Measurements from ENCODE around the gene PLAGL1. TPM values are rescaled to one million over a fixed set of nuclear protein-coding genes. Genes with fewer than 3 reads are reported as not detected.

Gene PLAGL1
- total and polyA plus RNA-seq, 5 donors = 10.5 to 16.3 (median 15.2) TPM

DNA sequence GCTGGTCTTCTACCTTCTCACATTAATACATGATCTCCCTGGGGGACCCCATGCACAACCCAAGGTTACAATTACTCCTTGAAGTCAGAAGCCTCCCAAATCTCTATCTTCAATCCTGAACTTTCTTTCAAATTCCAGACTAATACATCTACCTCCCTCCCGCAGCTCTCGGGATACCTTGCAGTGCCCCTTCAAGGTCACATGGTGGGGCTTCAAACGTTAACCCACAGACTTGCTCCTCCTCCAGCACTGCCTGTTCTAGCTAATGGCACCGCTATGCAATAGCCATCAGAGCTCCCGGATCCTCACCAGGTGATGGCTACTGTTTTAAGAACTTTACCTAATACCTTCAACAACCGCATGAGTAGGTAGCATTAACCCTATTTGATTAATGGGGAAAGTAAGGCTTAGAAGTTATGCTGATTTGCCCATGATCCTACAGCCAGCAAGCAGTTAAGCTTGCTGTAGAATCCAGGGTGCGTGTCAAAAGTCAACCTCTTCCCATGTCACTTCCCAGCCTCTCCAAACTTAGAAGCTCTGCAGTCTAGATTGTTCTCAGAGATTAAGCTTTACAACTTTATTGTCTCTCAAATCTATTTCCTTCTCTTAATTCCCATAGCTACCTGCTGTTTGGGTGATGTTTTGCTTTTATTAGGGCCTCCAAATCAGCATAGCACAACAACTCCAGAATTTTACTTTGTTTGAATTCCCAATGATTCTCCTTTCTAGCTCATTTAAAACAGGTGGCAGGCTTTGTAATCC lies 44.7 kb downstream of the PLAGL1 start:
- no peaks in the 10 kb centered on the region for H3K27me3 ChIP-seq (ENCODE audit: control insufficient read depth, insufficient read depth)
- intact Hi-C loops (cut with DNase I) = no loop called here
- no peak for DNase-seq
- H3K27ac ChIP-seq (ENCODE audit: low read length) = no peak overlapping the region
- H3K9me3 ChIP-seq (ENCODE audit: control insufficient read depth, low read length) = no peaks in the 10 kb centered on the region
- H3K4me3 ChIP-seq (ENCODE audit: low read length) = no peak overlapping the region
- no peak for ATAC-seq
- peaks cover 9% of the 10 kb centered on the region for H3K4me1 ChIP-seq (ENCODE audit: control insufficient read depth, insufficient read depth, low read length)
- 59% methylated on average over 7 of the region's 7 CpGs for WGBS

DNA sequence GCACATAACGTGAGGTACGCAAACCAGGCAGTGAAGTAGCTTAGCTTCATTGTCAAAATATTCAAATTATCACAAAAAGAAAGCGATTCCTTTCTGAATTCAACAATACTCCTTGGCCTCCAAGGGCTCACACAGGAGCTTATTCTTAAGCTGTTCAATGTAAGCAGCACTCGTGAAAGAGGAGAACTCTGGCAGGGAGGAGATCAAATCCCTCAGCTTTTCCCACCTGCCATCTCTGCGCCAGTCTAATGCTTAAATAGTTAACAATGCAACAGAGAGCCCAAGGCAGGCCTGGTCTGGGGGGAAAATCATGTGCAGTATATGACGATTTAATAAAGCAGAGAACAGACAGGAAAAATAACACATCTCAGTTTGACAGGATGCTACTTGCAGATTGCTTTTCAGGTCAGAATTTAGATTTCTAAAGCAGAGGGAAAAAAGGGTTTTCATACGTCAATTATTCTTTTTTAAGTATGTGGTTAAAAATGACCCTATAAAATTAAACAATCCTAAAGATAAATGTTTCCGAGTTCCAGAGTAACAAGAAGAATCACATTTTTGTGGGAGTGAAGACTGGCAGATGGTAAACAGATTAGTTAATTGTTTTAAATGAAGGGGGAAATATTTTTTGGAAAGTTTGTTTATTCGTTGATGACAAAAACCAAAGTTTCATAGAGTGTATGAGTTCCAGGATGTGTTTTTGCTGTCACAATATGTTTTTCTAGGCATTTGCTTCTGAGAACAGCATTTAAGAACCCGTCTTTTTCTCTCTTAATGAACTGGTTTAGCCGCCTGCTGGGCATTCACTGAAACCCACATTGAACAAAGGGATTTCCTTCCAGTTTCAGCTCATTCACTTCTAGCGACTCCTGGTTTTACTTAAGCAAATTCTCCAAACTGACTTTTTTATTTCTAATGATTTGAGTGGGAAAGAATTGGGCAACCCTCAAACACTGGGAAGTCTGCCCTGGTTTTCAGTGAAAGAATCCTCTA lies 45.9 kb downstream of the PLAGL1 start:
- H3K9me3 ChIP-seq (ENCODE audit: control insufficient read depth, low read length) = no peaks in the 10 kb centered on the region
- no peaks in the 10 kb centered on the region for H3K27me3 ChIP-seq (ENCODE audit: control insufficient read depth, insufficient read depth)
- peaks cover 9% of the 10 kb centered on the region for H3K4me1 ChIP-seq (ENCODE audit: control insufficient read depth, insufficient read depth, low read length)
- H3K27ac ChIP-seq (ENCODE audit: low read length) = no peak overlapping the region
- no peak for ATAC-seq
- WGBS = 48% methylated on average over 12 of the region's 12 CpGs
- intact Hi-C loops (cut with DNase I) = no loop called here
- no peak for DNase-seq
- H3K4me3 ChIP-seq (ENCODE audit: low read length) = no peak overlapping the region

DNA sequence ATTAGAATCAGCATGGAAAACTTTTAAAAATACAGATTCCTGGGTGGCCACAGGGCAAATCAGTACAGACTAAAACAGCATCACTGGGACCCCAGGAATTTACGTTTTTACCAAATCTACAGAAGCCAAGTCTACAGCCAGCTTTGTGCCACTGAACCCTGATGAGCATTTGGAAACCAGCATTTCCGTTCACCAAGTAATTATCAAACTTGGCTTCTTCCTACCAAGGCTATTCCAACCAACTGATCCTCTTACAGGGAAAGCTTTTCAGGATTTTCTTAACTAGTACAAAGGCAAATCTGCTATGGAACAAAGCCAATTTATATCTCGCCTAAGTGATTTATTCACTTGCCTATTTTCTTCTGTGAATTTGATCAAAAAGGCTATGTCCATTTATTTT lies 47.0 kb downstream of the PLAGL1 start:
- DNase-seq (no peak), ATAC-seq (no peak)
- 58% methylated on average over 3 of the region's 3 CpGs for WGBS
- intact Hi-C loops (cut with DNase I) = no loop called here
- H3K27me3 ChIP-seq (ENCODE audit: control insufficient read depth, insufficient read depth) = no peaks in the 10 kb centered on the region
- H3K4me3 ChIP-seq (ENCODE audit: low read length) = no peak overlapping the region
- H3K9me3 ChIP-seq (ENCODE audit: control insufficient read depth, low read length) = no peaks in the 10 kb centered on the region
- H3K4me1 ChIP-seq (ENCODE audit: control insufficient read depth, insufficient read depth, low read length) = peaks cover 9% of the 10 kb centered on the region
- H3K27ac ChIP-seq (ENCODE audit: low read length) = no peak overlapping the region

DNA sequence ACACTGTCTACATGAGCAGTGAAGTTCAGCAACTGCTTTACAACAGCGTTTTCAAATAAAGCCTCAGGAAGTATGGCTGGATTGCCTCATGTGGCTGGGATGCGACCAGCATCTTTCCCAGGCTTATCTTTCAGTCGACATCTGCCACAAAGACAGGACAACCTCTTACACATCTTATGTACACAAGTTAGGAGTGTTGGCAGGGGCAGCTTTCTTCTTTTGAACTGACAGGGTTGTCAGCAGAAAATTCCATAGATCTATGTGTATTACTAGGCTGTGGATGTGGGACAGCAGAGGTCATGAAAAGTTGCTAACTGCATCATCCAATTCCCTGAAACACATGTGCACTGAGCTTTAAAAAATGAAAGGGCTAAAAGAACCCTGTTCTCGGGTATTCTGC lies 48.1 kb downstream of the PLAGL1 start:
- DNase-seq = no peak
- WGBS = 45% methylated on average over 4 of the region's 4 CpGs
- no peaks in the 10 kb centered on the region for H3K27me3 ChIP-seq (ENCODE audit: control insufficient read depth, insufficient read depth)
- H3K27ac ChIP-seq (ENCODE audit: low read length) = no peak overlapping the region
- ATAC-seq = no peak
- H3K4me1 ChIP-seq (ENCODE audit: control insufficient read depth, insufficient read depth, low read length) = peaks cover 8% of the 10 kb centered on the region
- H3K4me3 ChIP-seq (ENCODE audit: low read length) = no peak overlapping the region
- intact Hi-C loops (cut with DNase I) = no loop called here
- H3K9me3 ChIP-seq (ENCODE audit: control insufficient read depth, low read length) = no peaks in the 10 kb centered on the region

DNA sequence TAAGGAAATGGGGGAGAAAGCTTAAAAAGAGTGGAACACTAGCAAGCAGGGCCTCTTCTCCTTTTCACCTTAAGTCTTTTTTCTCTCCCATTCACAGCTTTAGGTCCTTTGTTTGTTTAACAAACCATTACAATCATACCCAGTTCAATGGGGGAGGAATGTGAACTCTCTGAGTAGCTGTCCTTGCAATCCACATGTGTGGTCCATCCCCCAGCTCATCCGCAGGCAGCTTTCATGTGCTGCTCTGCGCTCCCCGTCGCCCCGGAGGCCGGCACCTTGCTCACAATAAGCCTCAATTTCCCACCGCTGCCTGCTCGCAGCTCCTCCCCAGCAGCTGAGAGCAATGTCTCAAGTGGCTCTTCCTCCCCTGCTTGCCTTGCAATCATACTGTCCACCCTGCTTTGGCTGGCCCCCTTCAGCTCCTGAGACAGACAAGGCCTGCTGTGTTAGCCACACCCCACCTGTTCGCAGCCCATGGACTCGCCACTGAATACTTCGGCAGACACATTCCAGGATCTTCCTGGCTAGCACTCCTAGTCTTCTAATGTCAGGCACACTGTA lies 49.1 kb downstream of the PLAGL1 start:
- Histone ChIP-seq H3K9me3 (ENCODE audit: control insufficient read depth, low read length) (no peaks in the 10 kb centered on the region), H3K27me3 (ENCODE audit: control insufficient read depth, insufficient read depth) (no peaks in the 10 kb centered on the region), H3K4me1 (ENCODE audit: control insufficient read depth, insufficient read depth, low read length) (peaks cover 2% of the 10 kb centered on the region), H3K4me3 (ENCODE audit: low read length) (no peak overlapping the region), H3K27ac (ENCODE audit: low read length) (no peak overlapping the region)
- intact Hi-C loops (cut with DNase I) = no loop called here
- ATAC-seq (no peak), DNase-seq (no peak)
- 77% methylated on average over 11 of the region's 11 CpGs for WGBS

DNA sequence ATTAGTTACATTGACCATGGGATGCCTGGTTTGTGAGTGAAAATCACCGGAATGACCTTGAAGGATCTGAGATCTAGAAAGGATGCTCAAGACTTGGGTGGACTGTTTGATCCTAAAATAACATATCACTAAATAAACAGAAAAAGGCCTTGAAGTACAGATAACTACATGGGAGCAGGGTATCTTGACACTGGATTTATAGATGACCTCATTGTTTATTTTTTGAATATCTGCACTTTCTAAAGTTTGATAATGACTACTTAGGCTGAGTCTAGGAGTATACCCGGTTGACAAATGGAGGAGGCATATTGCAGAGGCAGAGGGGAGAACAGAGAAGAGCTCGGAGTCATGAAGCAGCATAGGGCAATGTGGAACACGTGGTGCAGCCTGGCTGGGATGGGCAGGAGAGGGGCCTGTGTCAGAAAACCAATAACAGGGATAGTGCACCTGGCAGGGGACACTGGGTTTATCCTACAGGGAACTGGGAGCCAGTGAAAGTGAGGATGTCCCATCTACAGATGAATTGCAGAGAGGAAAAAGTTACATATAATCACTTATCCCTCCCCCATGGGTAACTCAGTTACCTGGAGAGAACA lies 50.3 kb downstream of the PLAGL1 start:
- no peaks in the 10 kb centered on the region for H3K4me1 ChIP-seq (ENCODE audit: control insufficient read depth, insufficient read depth, low read length)
- H3K27ac ChIP-seq (ENCODE audit: low read length) = no peak overlapping the region
- no peaks in the 10 kb centered on the region for H3K27me3 ChIP-seq (ENCODE audit: control insufficient read depth, insufficient read depth)
- intact Hi-C loops (cut with DNase I) = no loop called here
- no peak for ATAC-seq
- DNase-seq = no peak
- 66% methylated on average over 4 of the region's 4 CpGs for WGBS
- no peaks in the 10 kb centered on the region for H3K9me3 ChIP-seq (ENCODE audit: control insufficient read depth, low read length)
- no peak overlapping the region for H3K4me3 ChIP-seq (ENCODE audit: low read length)

DNA sequence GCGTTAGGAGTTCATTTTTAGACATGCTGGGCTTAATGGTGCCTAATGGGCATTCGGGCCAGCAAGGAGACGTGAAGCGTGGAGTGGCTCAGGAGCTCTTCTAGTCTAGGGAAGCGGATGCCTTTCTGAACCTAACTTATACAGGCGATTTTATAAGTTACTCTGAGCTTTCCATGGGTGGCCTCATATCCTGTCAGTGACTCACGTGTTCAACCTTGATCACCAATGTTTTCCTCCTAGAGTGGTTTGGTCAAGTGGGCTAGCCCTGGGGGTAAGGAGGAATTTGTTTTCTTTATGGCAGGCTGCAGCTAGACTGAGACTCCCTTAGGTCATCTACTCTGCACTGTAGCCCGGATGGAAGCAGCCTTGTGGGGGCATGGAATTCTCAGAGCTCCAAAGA lies 52.1 kb downstream of the PLAGL1 start:
- Histone ChIP-seq H3K27ac (ENCODE audit: low read length) (no peak overlapping the region), H3K4me1 (ENCODE audit: control insufficient read depth, insufficient read depth, low read length) (no peaks in the 10 kb centered on the region), H3K27me3 (ENCODE audit: control insufficient read depth, insufficient read depth) (no peaks in the 10 kb centered on the region), H3K4me3 (ENCODE audit: low read length) (no peak overlapping the region), H3K9me3 (ENCODE audit: control insufficient read depth, low read length) (no peaks in the 10 kb centered on the region)
- ATAC-seq = no peak
- intact Hi-C loops (cut with DNase I) = no loop called here
- WGBS = 95% methylated on average over 8 of the region's 8 CpGs
- DNase-seq = no peak

DNA sequence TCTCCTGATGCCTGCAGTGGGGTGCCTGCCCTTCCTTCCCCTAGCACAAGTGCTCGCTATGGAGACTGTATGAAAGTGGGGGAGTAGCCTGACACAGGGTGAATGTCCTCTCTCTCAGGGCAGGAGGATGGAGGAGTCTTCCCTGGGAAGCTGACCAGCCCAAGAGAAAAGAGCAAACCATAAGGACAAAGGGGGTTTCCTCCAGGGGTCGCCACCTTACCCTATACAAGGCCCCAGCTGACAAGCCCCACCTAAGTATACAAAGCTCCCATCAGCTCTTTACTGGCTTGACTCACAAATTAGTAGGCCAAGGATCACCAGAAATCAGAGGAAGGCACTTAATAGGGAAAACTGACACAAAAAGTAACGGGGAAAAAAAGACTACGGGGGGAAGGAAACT lies 54.1 kb downstream of the PLAGL1 start:
- intact Hi-C loops (cut with DNase I) = no loop called here
- DNase-seq = no peak
- no peaks in the 10 kb centered on the region for H3K4me1 ChIP-seq (ENCODE audit: control insufficient read depth, insufficient read depth, low read length)
- no peaks in the 10 kb centered on the region for H3K9me3 ChIP-seq (ENCODE audit: control insufficient read depth, low read length)
- no peak for ATAC-seq
- H3K27ac ChIP-seq (ENCODE audit: low read length) = no peak overlapping the region
- 84% methylated on average over 4 of the region's 4 CpGs for WGBS
- no peaks in the 10 kb centered on the region for H3K27me3 ChIP-seq (ENCODE audit: control insufficient read depth, insufficient read depth)
- H3K4me3 ChIP-seq (ENCODE audit: low read length) = no peak overlapping the region

DNA sequence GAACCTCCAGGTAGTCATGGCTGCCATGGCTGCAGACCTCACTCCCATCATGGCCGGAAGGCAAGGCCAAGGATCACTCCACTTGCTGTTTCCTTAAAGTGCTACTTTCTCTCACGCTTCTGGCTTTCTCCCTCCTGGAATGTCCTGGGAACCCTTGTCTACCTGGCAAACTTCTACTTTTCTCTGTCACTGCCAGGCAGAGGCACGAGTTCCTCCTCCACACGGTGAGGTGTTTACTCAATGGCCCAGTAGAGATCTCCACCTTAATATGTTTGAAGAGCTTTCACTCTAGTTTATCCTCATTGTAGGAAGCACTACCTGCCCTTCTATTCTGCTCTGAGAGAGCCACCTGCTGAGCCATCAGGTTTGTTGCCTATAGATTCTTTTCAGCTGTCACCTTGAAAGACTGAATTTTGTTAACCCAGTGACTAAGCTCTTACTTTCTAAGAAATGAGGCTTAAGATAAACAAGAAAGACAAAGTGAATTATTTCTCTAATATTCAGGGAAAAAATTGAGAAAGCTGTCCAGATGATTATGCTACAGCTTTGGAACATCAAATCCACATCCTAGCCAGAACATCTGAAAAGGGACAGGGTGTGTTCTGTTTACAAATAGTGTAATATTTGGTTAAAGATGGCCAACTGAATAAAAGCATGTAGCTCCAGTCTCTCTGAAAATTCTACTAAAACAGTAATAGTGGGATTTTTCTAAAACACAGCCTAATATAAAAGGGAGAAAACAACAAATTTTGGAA lies 54.9 kb downstream of the PLAGL1 start:
- DNase-seq (no peak), ATAC-seq (no peak)
- no peaks in the 10 kb centered on the region for H3K9me3 ChIP-seq (ENCODE audit: control insufficient read depth, low read length)
- intact Hi-C loops (cut with DNase I) = no loop called here
- no peaks in the 10 kb centered on the region for H3K4me1 ChIP-seq (ENCODE audit: control insufficient read depth, insufficient read depth, low read length)
- H3K27me3 ChIP-seq (ENCODE audit: control insufficient read depth, insufficient read depth) = no peaks in the 10 kb centered on the region
- 94% methylated on average over 4 of the region's 4 CpGs for WGBS
- no peak overlapping the region for H3K4me3 ChIP-seq (ENCODE audit: low read length)
- no peak overlapping the region for H3K27ac ChIP-seq (ENCODE audit: low read length)

DNA sequence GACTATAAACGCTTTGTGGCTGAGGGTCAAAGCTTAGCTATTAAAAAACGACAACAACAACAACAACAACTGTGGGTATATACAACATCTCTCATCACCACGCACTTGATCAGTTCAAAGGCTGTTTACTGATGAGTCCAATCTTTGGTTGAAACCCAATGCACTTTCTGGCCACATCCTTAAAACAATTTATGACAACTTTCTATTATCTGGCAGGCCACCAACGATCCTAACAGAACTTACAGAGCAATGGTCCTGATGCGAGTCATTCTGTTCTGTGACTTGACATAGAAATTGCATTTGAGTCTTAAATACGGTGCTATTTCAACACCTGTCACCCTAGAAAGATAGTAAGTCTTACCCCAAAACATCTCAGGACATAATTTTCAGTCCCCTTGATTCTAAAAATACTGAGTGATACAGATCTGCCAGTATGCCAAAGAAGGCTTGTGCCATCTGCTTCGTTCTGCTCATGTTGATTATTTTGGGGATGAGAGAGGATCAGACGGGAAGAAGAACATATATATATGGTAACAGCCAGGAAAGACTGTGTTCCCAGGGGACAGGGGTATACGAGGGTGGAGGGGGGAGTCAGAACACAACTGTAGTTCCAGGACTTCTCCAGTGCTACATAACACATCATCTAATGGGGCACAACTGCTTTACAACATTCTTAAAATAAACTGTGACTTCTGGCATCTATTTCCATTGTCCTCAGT lies 55.8 kb downstream of the PLAGL1 start:
- 82% methylated on average over 9 of the region's 9 CpGs for WGBS
- Histone ChIP-seq H3K4me3 (ENCODE audit: low read length) (no peak overlapping the region), H3K27me3 (ENCODE audit: control insufficient read depth, insufficient read depth) (no peaks in the 10 kb centered on the region), H3K4me1 (ENCODE audit: control insufficient read depth, insufficient read depth, low read length) (no peaks in the 10 kb centered on the region), H3K27ac (ENCODE audit: low read length) (no peak overlapping the region), H3K9me3 (ENCODE audit: control insufficient read depth, low read length) (no peaks in the 10 kb centered on the region)
- intact Hi-C loops (cut with DNase I) = no loop called here
- ATAC-seq = no peak
- no peak for DNase-seq

Measured in right cardiac atrium (tissue), 5 donors.